Muscle of leg (tissue), 11 donors: ENCODE data around the gene OXTR. TPM values are rescaled to one million over a fixed set of nuclear protein-coding genes. Genes with fewer than 3 reads are reported as not detected.
A peak's percentile ranks its signal among the peaks of the same experiment; 100 is the strongest.
"Not testable (repeated sequence)": the region's sequence is repeated elsewhere in the genome, so short reads cannot be mapped to it uniquely, and the experiment has no call there.

ENCODE experiments used
- DNase-seq: peaks from one replicate; pipeline ENCODE4 v3.0.0; 2013
- H3K27ac ChIP-seq: one replicate; pipeline ENCODE4 v1.5.1; 2013; ENCODE audit warnings: mild to moderate bottlenecking, low read length, control low read depth
- H3K27me3 ChIP-seq: one replicate; pipeline ENCODE4 v1.6.1; 2013; ENCODE audit warnings: low read length; ENCODE audit not compliant: control insufficient read depth, insufficient read depth
- H3K36me3 ChIP-seq: one replicate; pipeline ENCODE4 v1.6.1; 2013; ENCODE audit warnings: low read length; ENCODE audit not compliant: control insufficient read depth, insufficient read depth
- H3K4me1 ChIP-seq: one replicate; pipeline ENCODE4 v1.6.1; 2013; ENCODE audit warnings: low read length; ENCODE audit not compliant: control insufficient read depth, insufficient read depth
- H3K4me3 ChIP-seq: one replicate; pipeline ENCODE4 v1.5.1; 2013; ENCODE audit warnings: low read length, control low read depth
- H3K9me3 ChIP-seq: replicated peaks from 2 replicates; pipeline ENCODE4 v1.6.1; 2013; ENCODE audit warnings: low read depth, low read length; ENCODE audit not compliant: control insufficient read depth
- WGBS: methylation state at CpG from one replicate; pipeline ENCODE4 v1.1.5; 2013; ENCODE audit warnings: missing lambda C conversion rate; ENCODE audit not compliant: insufficient coverage; 5-methylcytosine and 5-hydroxymethylcytosine counted together
- polyA plus RNA-seq, 8 donors: library from polyadenylated mRNA; unstranded; fragments of 120-200 nt; gene quantifications; one replicate each; pipeline versions ENCODE4 v1.2.1 to v1.2.3, GENCODE V29; 2013; ENCODE audit warnings: inconsistent platforms in 1 of 8, low replicate concordance in 1 of 8; ENCODE audit not compliant: insufficient read length in 8 of 8, insufficient read depth in 1 of 8
- total RNA-seq: library from RNA; stranded (reverse); fragments of 120-200 nt; gene quantifications from one replicate; pipeline ENCODE4 v1.2.4, GENCODE V29; 2013

OXTR gene
- total and polyA plus RNA-seq, 9 donors: 0.53 to 11.0 (median 6.4) TPM

DNA sequence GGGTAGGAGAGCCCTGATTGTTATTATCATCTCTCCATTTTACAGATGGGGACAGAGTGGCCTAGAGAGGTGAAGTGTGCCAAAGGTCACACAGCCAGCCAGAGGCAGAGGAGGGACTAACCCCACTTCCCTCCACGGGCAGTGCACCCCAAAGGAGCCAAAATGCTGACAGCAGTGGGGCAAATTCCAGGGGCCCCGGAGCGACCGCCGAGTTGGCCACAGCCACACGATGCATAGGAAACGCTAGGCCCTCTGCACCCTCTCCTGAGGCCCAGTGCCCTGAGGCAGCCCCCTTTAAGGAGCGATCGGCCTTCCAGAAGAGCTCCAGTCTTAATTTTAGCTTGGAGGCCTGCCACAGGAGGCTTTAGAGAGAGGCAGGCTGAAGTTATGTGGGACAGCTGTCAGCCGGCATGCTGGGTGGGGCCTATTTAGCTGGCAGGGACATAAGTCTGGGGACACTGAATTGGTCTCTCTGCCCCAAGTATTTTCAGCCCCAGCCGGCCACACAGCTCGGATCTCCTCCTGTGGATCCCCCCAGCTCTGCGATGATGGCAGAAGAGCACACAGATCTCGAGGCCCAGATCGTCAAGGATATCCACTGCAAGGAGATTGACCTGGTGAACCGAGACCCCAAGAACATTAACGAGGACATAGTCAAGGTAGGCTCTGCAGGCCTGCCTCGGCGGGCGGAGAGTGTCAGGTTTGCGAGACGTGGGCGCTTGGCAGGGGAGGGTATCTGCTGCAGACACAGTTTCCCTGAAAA lies 35.9 kb downstream of the OXTR start, which contains the start of gene CAV3:
TSS of gene CAV3 (plus strand) at position 471 of the 763 bp plus-strand sequence. CDS start at position 546, 75 bp downstream.
- Histone ChIP-seq H3K4me1 (peaks cover 44% of the 10 kb centered on the region), H3K27ac (peak within 1 kb of the TSS; percentile 92), H3K27me3 (no peaks in the 10 kb centered on the region), H3K4me3 (peak within 1 kb of the TSS; percentile 61), H3K36me3 (no peaks in the 10 kb centered on the region), H3K9me3 (no peaks in the 10 kb centered on the region)
- WGBS: 30% methylated on average over 16 of the region's 23 CpGs
- peak; percentile 94 for DNase-seq

DNA sequence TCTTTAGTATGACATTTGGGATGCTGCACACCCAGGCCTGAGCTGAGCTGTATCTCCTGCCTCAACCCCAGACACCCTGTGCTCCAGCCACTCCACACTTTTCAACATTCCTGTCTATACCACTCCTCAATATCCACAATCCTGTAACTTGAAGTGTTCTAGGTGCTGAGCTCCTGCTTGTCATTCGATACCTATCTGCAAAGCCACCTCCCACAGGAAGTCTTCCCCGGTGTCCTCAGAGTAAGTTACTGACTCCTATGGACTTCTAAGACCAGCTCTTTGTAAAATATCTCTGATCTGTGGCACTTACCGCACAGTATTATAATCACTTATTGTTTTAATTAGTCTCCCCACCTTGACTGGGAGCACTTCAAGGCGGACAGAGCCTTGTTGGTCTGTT lies 37.0 kb downstream of the OXTR start:
- 60% methylated on average over 2 of the region's 4 CpGs for WGBS
- DNase-seq: no peak
- Histone ChIP-seq H3K9me3 (no peaks in the 10 kb centered on the region), H3K4me1 (peaks cover 42% of the 10 kb centered on the region), H3K36me3 (no peaks in the 10 kb centered on the region), H3K27ac (no peak overlapping the region), H3K27me3 (no peaks in the 10 kb centered on the region), H3K4me3 (no peak overlapping the region)

DNA sequence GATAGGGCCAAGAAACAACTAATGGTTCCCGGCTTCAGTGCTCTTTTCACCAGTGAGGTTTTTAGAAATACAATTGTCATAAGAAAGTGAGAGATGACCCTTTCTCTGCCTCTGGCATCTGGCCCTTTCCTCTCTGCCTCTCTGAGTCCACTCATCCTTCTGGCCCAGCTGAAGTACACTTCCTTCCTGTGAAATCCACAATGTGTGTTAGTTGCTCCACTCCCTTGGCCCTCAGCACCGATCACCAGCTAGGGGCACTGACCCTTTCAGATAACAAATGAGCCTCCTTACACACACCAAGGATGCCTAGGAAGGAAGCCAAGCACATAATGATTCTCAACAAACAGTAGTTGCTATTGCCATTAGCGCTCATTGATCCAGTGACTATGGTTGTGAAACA lies 38.8 kb downstream of the OXTR start:
- Histone ChIP-seq H3K27ac (no peak overlapping the region), H3K9me3 (no peaks in the 10 kb centered on the region), H3K36me3 (no peaks in the 10 kb centered on the region), H3K4me1 (peaks cover 40% of the 10 kb centered on the region), H3K4me3 (no peak overlapping the region), H3K27me3 (no peaks in the 10 kb centered on the region)
- 43% methylated on average over 1 of the region's 3 CpGs for WGBS
- no peak for DNase-seq

DNA sequence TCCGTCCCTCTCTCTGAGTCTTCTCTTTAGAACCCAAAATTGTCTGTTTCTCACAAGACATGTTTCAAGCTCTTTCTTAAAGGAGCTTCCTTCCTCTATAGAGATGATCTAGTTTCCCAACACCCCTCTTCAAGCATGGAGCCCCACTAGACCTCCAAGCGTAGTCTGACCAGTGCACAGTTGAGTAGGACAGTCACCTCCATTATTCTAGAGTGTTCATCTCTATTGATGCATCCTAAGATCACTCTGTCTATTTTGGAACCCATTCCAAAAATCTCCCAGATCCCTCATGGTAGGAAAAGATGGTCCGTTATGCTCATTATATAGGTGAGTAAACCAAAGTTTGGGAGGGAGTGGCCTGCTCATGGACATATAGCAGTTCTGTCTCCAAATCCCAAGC lies 39.9 kb downstream of the OXTR start:
- 86% methylated on average over 1 of the region's 3 CpGs for WGBS
- Histone ChIP-seq H3K36me3 (no peaks in the 10 kb centered on the region), H3K4me3 (no peak overlapping the region), H3K27ac (no peak overlapping the region), H3K27me3 (no peaks in the 10 kb centered on the region), H3K4me1 (peaks cover 36% of the 10 kb centered on the region), H3K9me3 (no peaks in the 10 kb centered on the region)
- no peak for DNase-seq

DNA sequence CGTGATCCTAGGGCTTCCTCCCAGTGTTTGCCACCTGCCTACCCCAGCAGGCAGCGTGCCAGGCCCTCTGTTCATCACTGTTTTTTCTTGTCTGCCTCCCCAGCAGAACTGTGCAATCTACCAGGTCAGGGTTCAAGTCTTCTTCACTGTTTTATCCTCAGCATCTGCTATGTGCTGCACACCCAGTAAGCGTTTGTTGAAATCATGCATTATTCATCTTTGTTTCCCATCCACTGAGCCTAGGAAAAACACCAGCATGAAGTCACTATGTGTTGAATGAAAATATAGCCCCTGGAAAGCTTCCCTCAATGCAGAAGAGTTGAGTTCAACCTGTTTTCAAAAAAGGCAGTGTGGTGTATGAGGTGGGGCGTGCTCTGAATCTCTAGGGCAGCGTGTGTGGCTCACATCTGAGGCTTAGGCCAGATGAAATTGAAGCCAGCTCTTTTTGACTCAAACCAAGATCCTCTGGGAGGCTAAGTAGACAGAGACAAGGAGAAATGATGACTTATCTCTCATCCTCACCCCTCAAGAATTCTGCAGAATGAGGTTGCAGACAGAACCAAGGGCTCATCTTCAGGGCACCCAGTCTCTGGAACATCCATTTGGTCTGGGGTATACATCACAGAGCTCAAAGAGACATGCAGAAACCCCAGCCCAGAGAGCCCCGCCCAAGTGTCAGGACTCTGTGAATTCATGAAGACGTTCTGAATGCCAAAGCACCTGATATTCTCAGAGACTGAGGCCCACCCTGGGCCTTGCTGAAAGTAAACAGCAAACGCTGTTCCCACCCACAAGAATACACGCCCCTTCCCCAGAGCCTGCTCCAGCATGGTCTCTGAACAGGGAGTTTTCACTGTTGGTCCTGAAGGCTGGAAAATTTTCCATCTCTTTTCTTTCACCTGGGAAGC lies 41.6 kb downstream of the OXTR start:
- WGBS: 62% methylated on average over 4 of the region's 9 CpGs
- Histone ChIP-seq H3K9me3 (no peaks in the 10 kb centered on the region), H3K4me1 (peaks cover 22% of the 10 kb centered on the region), H3K27me3 (no peaks in the 10 kb centered on the region), H3K4me3 (no peak overlapping the region), H3K27ac (no peak overlapping the region), H3K36me3 (no peaks in the 10 kb centered on the region)
- no peak for DNase-seq

DNA sequence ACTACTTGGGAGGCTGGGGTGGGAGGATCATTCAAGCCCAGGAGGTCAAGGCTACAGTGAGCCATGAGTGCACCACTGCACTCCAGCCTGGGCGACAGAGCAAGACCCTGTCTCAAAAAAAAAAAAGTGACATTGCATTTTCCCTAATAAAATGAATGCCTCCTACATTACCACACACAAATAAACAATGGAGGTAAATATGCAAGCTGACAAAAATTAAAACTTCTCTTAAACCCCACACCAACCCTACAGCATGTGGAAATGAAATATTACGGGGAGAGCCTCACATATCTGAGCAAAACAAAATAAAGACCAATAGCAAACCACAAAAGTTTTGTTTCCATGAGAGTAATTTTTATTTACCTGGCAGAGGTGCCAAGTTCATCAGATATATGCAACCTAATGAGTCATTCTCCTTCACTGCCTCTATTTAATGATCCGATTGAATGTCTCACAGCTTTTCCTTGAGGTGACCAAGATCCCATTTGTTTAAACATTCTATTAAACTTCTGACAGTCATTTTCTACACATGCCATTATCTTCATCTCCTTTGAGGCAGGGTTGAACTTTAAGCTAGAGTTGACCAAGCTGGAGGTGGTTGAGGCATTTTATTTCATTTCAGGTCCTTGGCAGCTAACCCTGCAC lies 45.2 kb downstream of the OXTR start:
- H3K27ac ChIP-seq: no peak overlapping the region
- H3K9me3 ChIP-seq: no peaks in the 10 kb centered on the region
- no peaks in the 10 kb centered on the region for H3K36me3 ChIP-seq
- no CpG with 5 or more reads among the region's 3 CpGs for WGBS
- no peak for DNase-seq
- peaks cover 8% of the 10 kb centered on the region for H3K4me1 ChIP-seq
- H3K27me3 ChIP-seq: no peaks in the 10 kb centered on the region
- no peak overlapping the region for H3K4me3 ChIP-seq

DNA sequence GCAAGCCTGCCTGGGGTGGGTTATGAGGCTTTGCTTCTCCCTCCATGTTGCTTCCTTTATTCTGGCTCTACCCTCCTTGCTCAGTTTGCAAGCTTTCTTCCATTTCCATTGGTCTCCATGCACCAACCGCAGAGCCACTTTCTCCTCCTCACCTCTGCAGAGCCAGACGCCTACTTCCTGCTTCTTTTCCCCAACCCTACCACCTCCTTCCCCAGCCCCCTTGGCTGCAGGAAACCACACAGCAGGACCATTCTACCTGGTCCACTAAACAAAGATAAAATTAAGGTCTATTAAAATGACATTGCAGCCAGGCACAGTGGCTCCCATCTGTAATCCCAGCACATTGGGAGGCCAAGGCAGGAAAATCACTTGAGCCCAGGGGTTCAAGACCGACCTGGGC lies 45.8 kb downstream of the OXTR start:
- WGBS: 64% methylated on average over 2 of the region's 3 CpGs
- no peak overlapping the region for H3K27ac ChIP-seq
- H3K4me1 ChIP-seq: peaks cover 8% of the 10 kb centered on the region

DNA sequence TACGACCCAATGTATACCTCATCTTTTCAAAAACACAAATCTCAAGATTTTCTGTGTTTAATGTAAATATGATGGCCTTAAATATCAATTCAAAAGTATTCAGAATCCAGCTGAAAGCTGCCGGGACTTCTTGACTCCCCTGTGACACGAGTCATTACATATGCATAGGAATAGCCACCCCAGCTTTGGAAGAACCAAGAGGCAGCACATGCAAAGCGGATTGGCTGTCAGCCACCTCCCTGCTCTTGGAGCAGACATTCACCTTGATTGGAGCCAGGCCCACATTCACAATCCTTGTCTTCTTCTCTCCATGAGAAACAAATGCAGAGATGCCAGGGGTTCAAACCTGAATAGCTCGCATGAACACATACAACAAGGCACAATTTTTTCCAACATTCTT lies 46.6 kb downstream of the OXTR start:
- H3K4me3 ChIP-seq: no peak overlapping the region
- 53% methylated on average over 4 of the region's 5 CpGs for WGBS
- no peak for DNase-seq
- no peaks in the 10 kb centered on the region for H3K36me3 ChIP-seq
- no peaks in the 10 kb centered on the region for H3K9me3 ChIP-seq
- H3K27me3 ChIP-seq: no peaks in the 10 kb centered on the region
- peaks cover 5% of the 10 kb centered on the region for H3K4me1 ChIP-seq
- H3K27ac ChIP-seq: no peak overlapping the region

More for the DNA sequence above, 45.8 kb downstream of the OXTR start:
- H3K4me3 ChIP-seq: no peak overlapping the region
- H3K9me3 ChIP-seq: no peaks in the 10 kb centered on the region
- no peak for DNase-seq
- H3K36me3 ChIP-seq: no peaks in the 10 kb centered on the region
- H3K27me3 ChIP-seq: no peaks in the 10 kb centered on the region

DNA sequence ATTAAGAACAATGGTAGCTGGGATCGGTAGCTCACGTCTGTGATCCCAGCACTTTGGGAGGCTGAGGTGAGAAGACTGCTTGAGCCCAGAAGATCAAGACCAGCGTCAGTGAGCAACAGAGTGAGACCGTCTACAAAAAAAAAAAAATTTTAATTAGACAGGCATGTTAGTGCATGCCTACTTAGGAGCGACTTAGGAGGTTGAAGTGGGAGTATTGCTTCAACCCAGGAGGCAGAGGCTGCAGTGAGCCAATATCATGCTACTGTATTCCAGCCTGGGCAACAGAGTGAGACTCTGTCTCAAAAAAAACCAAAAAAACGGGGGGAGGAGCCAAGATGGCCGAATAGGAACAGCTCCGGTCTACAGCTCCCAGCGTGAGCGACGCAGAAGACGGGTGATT lies 53.7 kb downstream of the OXTR start:
- H3K9me3 ChIP-seq, H3K36me3 ChIP-seq, H3K27me3 ChIP-seq, DNase-seq, H3K4me3 ChIP-seq, H3K27ac ChIP-seq: not testable (repeated sequence)
- 83% methylated on average over 3 of the region's 12 CpGs for WGBS
- H3K4me1 ChIP-seq: peaks cover 35% of the 10 kb centered on the region
